ENCODE data around the gene CCNH.

GRCh38 chr5:87367243-87367642 lies 45.5 kb downstream of the CCNH start:
- no peak for TF ChIP-seq TAF1 (IDR thresholded peaks at IDR 0.05; ENCODE audit: borderline replicate concordance, low read depth, low read length)
- no peak for TF ChIP-seq MEF2A (IDR thresholded peaks at IDR 0.05; ENCODE audit: borderline replicate concordance, low read depth)
- no peak for TF ChIP-seq IRF3 (IDR thresholded peaks at IDR 0.05; ENCODE audit: low read depth, low read length)
- TF ChIP-seq CTCF (IDR thresholded peaks at IDR 0.05) = no peak
- no peak for TF ChIP-seq RFX5 (IDR thresholded peaks at IDR 0.05; ENCODE audit: low read length)
- no peak for TF ChIP-seq USF2 (IDR thresholded peaks at IDR 0.05; ENCODE audit: borderline replicate concordance, low read depth, low read length)
- TF ChIP-seq JUND (IDR thresholded peaks at IDR 0.05) = no peak
- no peak for TF ChIP-seq SMC3 (IDR thresholded peaks at IDR 0.05; ENCODE audit: low read depth, low read length)
- no peak for TF ChIP-seq TEAD4 (IDR thresholded peaks at IDR 0.05; ENCODE audit: borderline replicate concordance, insufficient read depth)
- TF ChIP-seq EP300 (IDR thresholded peaks at IDR 0.05; ENCODE audit: borderline replicate concordance in 1 of 2, low read depth in 1 of 2, low read length in 1 of 2) = no peak
